Vagina (tissue), 2 donors: ENCODE measurements around the gene C2orf68.

Experiments
- CTCF ChIP-seq, 3 experiments: fragments of 450-650 bp in 2 of 3; fragments of 200-600 bp in 1 of 3; sonication (generic) in 1 of 3; IDR thresholded peaks; one replicate each; pipeline ENCODE4 v1.5.1; 2017 to 2019; ENCODE audit warnings: antibody characterized with exemption in 3 of 3, mild to moderate bottlenecking in 2 of 3, moderate library complexity in 2 of 3
- POLR2A ChIP-seq, 2 donors: fragments of 450-650 bp; IDR thresholded peaks; one replicate each; pipeline ENCODE4 v1.6.1; 2017; ENCODE audit warnings: antibody characterized with exemption in 2 of 2, mild to moderate bottlenecking in 2 of 2, moderate library complexity in 2 of 2

GRCh38 chr2:85661139-85661858 lies 49.4 kb upstream of the C2orf68 start:
- TF ChIP-seq CTCF (IDR thresholded peaks at IDR 0.05) (no peak), POLR2A (IDR thresholded peaks at IDR 0.05) (no peak)
